GM12891 (cell line): ENCODE data around the gene CA12.

Source experiments
- POLR2A ChIP-seq: IDR thresholded peaks from 2 replicates; pipeline ENCODE4 v1.6.1; 2011; ENCODE audit warnings: low read depth, low read length, control low read depth
- TAF1 ChIP-seq: IDR thresholded peaks from 2 replicates; pipeline ENCODE4 v1.6.1; 2011; ENCODE audit warnings: low read depth, low read length, control low read depth

DNA sequence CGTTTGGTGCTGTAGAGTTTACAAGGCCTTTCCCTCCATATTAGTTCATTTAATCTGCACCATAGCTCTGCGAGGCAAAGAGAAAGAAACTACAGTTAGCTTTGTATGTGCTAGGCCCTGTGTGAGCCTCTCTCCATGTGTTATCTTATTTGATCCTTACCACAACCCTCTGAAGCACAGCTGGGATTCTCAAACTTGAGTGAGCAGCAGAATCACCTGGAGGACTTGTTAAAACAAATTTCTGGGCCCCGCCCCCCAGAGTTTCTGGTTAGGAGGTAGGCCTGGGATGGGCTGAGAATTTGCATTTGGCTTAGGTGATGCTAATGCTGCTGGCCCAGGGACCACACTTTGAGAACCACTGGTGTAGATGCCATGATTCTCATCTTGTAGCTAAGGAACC, 12.3 kb downstream of the CA12 start:
- TF ChIP-seq TAF1: no peak
- TF ChIP-seq POLR2A: no peak
